Measurements from ENCODE around the gene RXRA.

GRCh38 chr9:134375430-134376385 lies 49.5 kb downstream of the RXRA start:
- no peak for TF ChIP-seq POLR2AphosphoS5 (IDR thresholded peaks at IDR 0.05; ENCODE audit: borderline replicate concordance, low read depth, low read length)
- TF ChIP-seq EZH2 (IDR thresholded peaks at IDR 0.05) = no peak
